Activated naive CD8-positive, alpha-beta T cell treated with anti-CD3 and anti-CD28 coated beads, Interleukin-2, amount 50 U/mL, for 24 hours (primary cell): ENCODE measurements around the gene WFDC12.

ENCODE experiments used
- ATAC-seq: fragments of 150-1000 bp; cut with Tn5 transposase; one replicate; pipeline ENCODE4 v1.10.0; 2021
- DNase-seq: peaks from one replicate; pipeline ENCODE4 v3.0.0; 2021
- H3K27ac Mint-ChIP-seq: one replicate; pipeline ENCODE4 v1.8.0; 2021; ENCODE audit warnings: mild to moderate bottlenecking, mixed read lengths
- H3K27me3 Mint-ChIP-seq: one replicate; pipeline ENCODE4 v1.8.0; 2021; ENCODE audit warnings: mixed read lengths
- H3K36me3 Mint-ChIP-seq: one replicate; pipeline ENCODE4 v1.8.0; 2021; ENCODE audit warnings: low read depth, mixed read lengths
- H3K4me1 Mint-ChIP-seq: one replicate; pipeline ENCODE4 v1.8.0; 2021; ENCODE audit warnings: mixed read lengths
- H3K4me3 Mint-ChIP-seq: one replicate; pipeline ENCODE4 v1.8.0; 2021; ENCODE audit warnings: mild to moderate bottlenecking, moderate library complexity, mixed read lengths
- H3K9me3 Mint-ChIP-seq: one replicate; pipeline ENCODE4 v1.8.0; 2021; ENCODE audit warnings: mixed read lengths

Gene WFDC12

DNA sequence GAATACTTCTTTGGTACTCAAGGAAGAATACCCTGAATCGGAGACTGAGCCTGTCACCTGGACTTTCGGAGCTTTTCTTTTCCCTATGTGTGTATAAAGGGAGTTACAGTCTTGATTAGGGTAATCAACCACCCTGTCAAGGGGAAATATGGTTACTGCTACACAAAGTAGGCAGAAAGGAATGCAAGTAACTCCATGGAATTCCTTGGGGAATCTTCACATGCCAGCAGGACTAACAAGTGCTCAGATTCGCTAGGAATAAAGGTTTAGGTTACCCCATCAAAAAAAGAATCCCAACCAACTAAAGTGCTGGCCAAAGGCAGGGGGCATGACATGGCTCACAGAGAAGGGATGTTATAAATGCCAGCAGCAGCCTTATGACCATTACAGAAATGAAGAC, 33.8 kb downstream of the WFDC12 start:
- Mint-ChIP-seq H3K27me3 (no peaks in the 10 kb centered on the region), H3K9me3 (no peaks in the 10 kb centered on the region), H3K36me3 (peaks cover 23% of the 10 kb centered on the region), H3K4me1 (peaks cover 6% of the 10 kb centered on the region), H3K27ac (no peak overlapping the region), H3K4me3 (no peak overlapping the region)
- DNase-seq: no peak
- ATAC-seq: no peak

DNA sequence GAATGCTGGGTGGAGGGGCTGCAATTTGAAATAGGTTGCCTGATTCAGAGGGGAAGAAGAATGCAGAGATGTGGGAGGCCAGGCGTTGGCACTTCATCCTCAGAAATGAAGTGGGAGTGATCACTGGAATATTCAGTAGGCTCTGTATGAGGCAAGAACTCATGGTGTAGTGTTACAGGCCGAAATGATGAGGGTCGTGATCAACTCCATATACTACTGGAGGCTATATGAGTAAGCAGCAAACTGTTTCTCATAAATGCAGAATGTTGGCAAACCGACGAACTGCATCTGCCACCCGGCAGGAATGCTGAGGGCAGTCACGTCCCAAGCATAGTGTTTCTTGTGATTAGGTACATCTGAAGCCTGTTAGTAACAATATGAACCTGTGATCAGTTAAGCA, 36.0 kb downstream of the WFDC12 start:
- no peaks in the 10 kb centered on the region for H3K27me3 Mint-ChIP-seq
- no peak overlapping the region for H3K27ac Mint-ChIP-seq

DNA sequence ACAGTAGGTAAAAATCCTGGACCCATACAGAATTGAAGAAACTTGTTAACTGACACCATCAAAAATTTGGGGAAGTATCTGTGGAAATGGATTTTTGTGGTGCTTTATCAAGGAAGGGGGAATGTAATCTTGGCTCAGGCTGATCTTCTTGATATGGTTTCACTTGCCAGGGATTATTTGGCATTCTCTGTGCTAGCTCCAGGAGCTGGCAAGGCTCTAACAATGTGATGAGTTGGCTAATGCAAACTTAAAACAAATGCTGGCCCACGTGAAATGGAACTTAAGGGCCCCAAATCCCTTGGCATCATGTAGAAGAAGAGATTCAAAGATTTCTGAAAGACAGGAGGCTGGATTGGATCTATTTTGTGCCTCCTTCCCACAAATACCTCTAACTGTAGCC, 36.5 kb downstream of the WFDC12 start:
- Mint-ChIP-seq H3K36me3 (peaks cover 39% of the 10 kb centered on the region), H3K4me3 (no peak overlapping the region), H3K27me3 (no peaks in the 10 kb centered on the region), H3K27ac (peak overlapping the region; percentile 66), H3K4me1 (peaks cover 6% of the 10 kb centered on the region), H3K9me3 (no peaks in the 10 kb centered on the region)
- DNase-seq (no peak), ATAC-seq (no peak)

More for the DNA sequence above, 36.0 kb downstream of the WFDC12 start:
- Mint-ChIP-seq H3K4me3 (no peak overlapping the region), H3K36me3 (peaks cover 36% of the 10 kb centered on the region), H3K4me1 (peaks cover 6% of the 10 kb centered on the region), H3K9me3 (no peaks in the 10 kb centered on the region)
- no peak for ATAC-seq
- DNase-seq: no peak

DNA sequence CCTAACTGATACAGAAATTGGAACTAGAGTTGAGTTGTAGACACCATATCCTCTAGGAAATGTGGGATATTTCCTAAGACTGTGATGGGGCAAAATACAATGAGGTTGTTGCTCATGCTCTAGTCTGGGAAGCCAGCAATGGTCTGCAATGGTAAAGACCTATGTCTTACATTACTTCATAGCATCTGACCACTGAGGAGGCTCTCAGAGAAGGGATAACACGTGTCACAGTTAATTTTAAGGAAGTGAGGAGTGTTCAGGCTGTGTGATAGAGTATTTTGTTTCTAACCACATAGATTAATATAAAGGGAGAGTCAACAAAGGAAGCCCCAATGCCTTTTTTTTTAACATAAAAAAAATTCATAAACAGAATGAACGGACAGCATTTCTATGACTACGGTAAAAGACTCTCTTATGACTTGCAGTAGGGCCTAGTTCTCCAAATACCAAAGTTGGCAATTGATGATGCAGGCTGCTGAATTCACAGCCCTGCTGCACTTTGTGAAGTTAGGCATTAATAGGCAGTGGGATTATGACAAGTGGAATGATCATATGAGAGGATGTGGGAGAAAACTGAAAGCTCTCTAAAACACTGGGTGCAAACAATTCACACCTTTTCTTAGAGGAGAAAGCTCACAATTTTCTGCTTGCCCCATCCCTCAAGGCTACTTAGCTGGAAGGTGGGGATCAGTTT, 37.0 kb downstream of the WFDC12 start:
- Mint-ChIP-seq H3K4me3 (no peak overlapping the region), H3K4me1 (peaks cover 6% of the 10 kb centered on the region), H3K36me3 (peaks cover 44% of the 10 kb centered on the region), H3K27me3 (no peaks in the 10 kb centered on the region), H3K27ac (peak overlapping the region; percentile 66), H3K9me3 (no peaks in the 10 kb centered on the region)
- no peak for DNase-seq
- no peak for ATAC-seq

DNA sequence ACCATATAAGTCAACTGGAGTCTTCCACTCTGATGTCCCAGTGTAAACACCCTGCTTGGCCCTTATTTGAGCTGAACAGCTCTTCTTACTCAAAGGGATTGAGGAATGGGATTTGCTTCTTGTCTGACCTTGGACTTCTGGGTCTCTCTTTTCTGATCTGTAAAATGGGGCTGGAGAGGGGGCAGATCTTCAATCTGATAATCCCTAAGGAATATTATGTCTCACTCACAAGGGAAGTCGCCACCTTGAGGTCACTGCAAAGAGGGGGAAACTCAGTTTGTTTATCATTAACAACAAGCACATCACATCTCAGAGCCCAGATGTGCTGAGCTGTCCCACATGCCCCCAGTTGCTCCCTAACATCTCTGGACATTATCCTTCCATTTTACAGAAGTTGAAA, 38.4 kb downstream of the WFDC12 start:
- Mint-ChIP-seq H3K4me1 (peaks cover 6% of the 10 kb centered on the region), H3K27ac (peak overlapping the region; percentile 12), H3K9me3 (peaks cover 6% of the 10 kb centered on the region), H3K4me3 (no peak overlapping the region), H3K36me3 (peaks cover 57% of the 10 kb centered on the region), H3K27me3 (no peaks in the 10 kb centered on the region)
- ATAC-seq (no peak), DNase-seq (no peak)

DNA sequence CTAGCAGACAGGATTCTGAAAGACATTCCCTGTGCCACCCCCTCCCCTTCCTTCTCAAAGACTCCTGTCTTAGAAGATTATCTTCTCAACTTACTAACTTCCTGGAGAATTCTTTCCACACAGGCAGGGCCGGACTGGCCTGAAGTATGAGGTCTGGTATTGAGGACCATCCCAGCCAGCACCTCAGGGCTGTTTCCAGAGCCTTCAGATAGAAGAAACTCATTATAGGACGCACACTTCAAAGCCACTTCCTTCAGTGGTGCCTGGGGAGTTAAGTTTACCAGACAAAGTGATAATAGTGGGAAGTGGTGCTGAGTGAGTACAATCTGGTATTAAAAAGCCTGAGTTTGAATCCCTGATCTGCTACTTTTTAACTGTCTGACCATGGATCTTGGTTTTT, 39.0 kb downstream of the WFDC12 start:
- H3K27ac Mint-ChIP-seq: peak overlapping the region; percentile 12
- no peaks in the 10 kb centered on the region for H3K27me3 Mint-ChIP-seq
- H3K9me3 Mint-ChIP-seq: peaks cover 6% of the 10 kb centered on the region
- DNase-seq (no peak), ATAC-seq (no peak)
- peaks cover 60% of the 10 kb centered on the region for H3K36me3 Mint-ChIP-seq
- peaks cover 6% of the 10 kb centered on the region for H3K4me1 Mint-ChIP-seq
- H3K4me3 Mint-ChIP-seq: no peak overlapping the region

DNA sequence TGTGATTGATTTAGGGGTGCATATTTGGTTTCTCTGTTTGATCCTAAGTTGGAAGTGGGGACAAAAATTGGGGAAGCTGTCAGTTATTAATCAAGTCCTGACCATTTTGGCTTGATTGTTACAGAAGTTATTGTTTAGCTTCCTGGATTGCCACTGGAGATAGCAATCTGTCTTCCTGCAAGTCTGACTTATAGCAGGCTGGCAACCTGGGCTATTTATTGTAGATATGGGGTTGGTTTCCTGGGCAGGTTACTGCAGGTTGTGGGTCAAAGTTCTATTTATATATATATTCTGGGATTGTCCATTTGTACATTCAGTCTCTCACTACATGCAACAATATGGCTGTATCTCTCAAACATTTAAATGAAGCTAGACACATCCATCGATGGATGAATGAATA, 41.1 kb downstream of the WFDC12 start:
- DNase-seq: no peak
- Mint-ChIP-seq H3K27ac (no peak overlapping the region), H3K27me3 (no peaks in the 10 kb centered on the region), H3K4me3 (no peak overlapping the region), H3K36me3 (peaks cover 78% of the 10 kb centered on the region), H3K9me3 (peaks cover 6% of the 10 kb centered on the region), H3K4me1 (peaks cover 6% of the 10 kb centered on the region)
- no peak for ATAC-seq

DNA sequence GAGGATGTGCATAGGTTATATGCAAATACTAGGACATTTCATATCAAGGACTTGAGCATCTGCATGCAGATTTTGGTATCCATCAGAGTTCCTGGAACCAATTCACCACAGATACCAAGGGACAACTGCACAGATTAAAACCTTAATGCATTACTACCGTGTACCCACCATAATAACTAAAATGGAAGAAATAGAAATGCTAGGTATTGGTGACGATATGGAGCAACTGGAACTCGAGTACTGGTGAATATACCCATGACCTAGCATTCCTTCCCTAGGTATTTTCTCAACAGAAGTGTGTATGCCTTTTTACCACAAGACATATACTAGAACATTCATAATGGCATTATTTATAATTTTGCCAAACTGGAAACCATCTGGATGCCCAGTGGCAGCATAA, 41.8 kb downstream of the WFDC12 start:
- Mint-ChIP-seq H3K9me3 (peaks cover 6% of the 10 kb centered on the region), H3K27ac (no peak overlapping the region)

DNA sequence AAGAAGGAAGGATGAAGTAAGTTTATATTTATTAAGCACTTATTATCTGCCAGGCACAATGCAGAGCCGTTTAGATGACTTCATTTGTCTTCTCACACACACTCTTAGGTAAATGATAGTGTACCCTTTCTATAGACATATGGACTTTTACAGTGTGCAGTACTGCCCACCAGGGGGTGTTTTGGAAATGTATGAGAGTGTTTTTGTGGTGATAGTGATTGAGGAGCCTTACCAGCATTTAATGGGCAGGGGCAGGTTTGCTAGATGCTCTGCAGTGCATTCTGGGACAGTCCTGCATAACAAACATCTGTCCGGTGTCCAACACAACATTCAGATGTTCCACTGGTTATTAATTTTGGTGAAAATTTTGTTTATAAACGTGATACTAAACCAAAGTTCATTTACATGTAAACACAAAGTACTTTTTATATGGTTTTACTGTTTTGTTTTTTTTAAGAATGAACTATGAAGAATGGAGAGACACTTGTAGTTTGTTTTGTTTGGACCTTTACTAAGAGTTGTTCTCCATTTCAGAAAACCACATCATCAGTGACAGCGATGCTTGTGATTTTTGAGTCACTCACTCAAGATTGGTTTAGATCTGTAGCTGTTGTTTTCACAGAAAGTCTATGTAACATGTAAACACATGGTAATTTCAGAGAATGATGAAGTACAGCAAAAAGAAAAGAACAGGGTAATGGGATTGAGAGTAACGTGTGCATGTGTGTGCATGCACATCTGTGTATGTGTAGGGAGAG, 43.2 kb downstream of the WFDC12 start:
- no peak overlapping the region for H3K4me3 Mint-ChIP-seq
- H3K9me3 Mint-ChIP-seq: peaks cover 6% of the 10 kb centered on the region
- H3K27me3 Mint-ChIP-seq: no peaks in the 10 kb centered on the region
- peaks cover 80% of the 10 kb centered on the region for H3K36me3 Mint-ChIP-seq
- ATAC-seq (no peak), DNase-seq (no peak)
- peaks cover 4% of the 10 kb centered on the region for H3K4me1 Mint-ChIP-seq
- peak overlapping the region; percentile 19 for H3K27ac Mint-ChIP-seq

More for the DNA sequence above, 41.8 kb downstream of the WFDC12 start:
- no peaks in the 10 kb centered on the region for H3K27me3 Mint-ChIP-seq
- H3K4me3 Mint-ChIP-seq: no peak overlapping the region
- ATAC-seq: no peak
- H3K4me1 Mint-ChIP-seq: peaks cover 6% of the 10 kb centered on the region
- DNase-seq: no peak
- H3K36me3 Mint-ChIP-seq: peaks cover 79% of the 10 kb centered on the region

DNA sequence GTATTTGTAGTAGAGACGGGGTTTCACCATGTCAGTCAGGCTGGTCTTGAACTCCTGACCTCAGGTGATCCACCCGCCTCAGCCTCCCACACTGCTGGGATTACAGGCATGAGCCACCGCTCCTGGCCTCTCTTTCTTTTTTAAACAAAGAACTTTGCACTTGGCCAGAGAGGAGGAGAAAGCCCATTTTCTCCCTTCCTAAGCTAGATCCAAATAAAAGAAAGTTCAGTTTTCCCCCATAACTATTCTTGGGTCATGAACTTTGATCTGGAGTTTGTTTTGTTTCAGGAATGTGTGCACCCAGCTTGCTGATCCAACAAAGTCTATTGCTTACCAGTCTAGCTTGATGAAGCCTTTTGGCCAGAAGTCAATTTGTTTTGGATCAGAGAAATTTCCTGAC, 46.7 kb downstream of the WFDC12 start:
- no peaks in the 10 kb centered on the region for H3K27me3 Mint-ChIP-seq
- H3K27ac Mint-ChIP-seq: no peak overlapping the region
- peaks cover 82% of the 10 kb centered on the region for H3K36me3 Mint-ChIP-seq
- ATAC-seq (no peak), DNase-seq (no peak)
- no peak overlapping the region for H3K4me3 Mint-ChIP-seq
- H3K9me3 Mint-ChIP-seq: peaks cover 6% of the 10 kb centered on the region
- peaks cover 15% of the 10 kb centered on the region for H3K4me1 Mint-ChIP-seq
